Stimulated activated CD8-positive, alpha-beta memory T cell treated with anti-CD3 and anti-CD28 coated beads, Interleukin-12 subunit alpha, Interleukin-12 subunit beta, amount 100 ng/mL, for 4 hours (primary cell): ENCODE data around the gene CPXM1.

ENCODE experiments used
- DNase-seq: peaks from one replicate; pipeline ENCODE4 v3.0.0-alpha.2; 2020; ENCODE audit warnings: low read depth

CPXM1 gene

DNA sequence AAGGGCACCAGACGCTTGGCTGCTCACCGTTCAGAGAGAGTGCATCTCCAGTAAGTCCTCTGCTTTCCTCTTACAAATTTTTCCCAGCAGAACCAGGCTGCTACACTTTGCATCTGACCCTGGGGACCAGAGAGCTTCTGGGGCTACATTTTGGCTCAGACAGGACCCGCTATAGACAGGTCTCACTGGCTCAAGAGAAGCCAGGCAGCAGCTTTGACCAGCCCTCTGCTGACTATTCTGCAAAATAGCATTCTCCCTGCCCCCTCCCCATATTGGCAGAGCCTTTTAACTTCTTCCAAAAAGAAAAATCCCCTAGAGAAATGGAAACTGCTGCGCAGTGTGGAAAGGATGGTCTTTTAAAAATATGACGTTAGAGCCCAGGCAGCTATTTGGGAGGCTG lies 37.2 kb downstream of the CPXM1 start:
- no peak for DNase-seq

DNA sequence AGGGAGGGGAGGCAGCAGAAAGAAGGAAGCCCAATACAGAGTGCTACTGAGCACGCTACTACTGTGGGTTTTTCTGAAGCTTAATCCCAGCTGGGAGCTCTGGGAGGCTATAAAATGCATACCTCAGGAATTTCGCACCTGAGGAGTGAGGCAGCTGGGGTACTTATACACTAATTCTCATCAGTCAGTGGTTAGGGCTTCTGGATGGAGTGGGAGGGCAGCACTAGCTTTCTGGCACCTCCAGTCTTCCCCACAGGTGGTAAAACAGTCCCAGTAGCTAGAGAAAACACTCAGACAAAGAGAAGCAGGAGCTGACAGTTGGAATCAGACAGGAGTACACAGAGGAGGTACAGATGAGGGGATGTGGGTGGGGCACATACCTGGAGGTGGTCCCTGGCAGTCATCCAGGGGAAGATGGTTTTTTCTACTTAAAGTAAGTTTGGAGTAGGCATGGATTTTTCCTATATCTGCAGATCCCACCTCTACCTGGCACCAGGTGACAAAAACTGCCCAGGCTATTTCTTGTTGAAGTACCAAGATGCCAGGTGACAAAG lies 37.8 kb downstream of the CPXM1 start:
- no peak for DNase-seq

DNA sequence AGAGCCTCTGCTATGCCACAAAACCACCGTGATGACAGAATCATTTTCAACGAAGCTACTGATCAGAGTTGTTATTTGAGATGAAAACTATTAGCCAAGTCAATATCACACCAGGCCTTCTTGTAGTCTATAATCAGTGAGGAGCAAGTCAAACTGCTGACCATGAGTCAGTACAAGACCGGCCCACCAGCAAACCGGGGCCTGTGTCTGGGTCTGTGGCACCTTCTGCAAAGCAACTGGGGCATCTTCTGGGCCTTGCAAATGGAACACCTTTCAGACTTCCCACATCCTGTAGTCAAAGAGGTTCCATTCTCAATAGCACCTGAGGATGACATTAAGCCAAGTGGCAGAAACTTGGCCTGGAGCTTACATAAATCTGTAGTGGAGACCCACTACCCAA lies 38.5 kb downstream of the CPXM1 start:
- no peak for DNase-seq

DNA sequence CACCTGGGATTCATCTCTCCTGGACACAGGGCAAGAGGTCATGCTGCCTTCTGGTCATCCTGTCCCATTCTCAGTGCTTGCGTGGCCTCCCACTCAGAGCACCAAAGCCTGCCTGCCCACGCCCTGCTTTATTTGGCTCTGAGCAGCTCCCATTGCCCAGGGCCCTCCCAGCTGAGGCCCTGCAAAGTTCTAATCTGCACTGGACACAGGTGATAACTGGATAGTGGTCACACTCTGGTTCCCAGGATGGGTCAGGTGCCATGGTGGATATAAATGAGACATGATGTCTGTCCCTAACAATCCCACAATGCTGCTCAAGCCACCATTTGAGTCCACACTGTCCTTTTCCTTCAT lies 39.5 kb downstream of the CPXM1 start:
- DNase-seq, result no peak

DNA sequence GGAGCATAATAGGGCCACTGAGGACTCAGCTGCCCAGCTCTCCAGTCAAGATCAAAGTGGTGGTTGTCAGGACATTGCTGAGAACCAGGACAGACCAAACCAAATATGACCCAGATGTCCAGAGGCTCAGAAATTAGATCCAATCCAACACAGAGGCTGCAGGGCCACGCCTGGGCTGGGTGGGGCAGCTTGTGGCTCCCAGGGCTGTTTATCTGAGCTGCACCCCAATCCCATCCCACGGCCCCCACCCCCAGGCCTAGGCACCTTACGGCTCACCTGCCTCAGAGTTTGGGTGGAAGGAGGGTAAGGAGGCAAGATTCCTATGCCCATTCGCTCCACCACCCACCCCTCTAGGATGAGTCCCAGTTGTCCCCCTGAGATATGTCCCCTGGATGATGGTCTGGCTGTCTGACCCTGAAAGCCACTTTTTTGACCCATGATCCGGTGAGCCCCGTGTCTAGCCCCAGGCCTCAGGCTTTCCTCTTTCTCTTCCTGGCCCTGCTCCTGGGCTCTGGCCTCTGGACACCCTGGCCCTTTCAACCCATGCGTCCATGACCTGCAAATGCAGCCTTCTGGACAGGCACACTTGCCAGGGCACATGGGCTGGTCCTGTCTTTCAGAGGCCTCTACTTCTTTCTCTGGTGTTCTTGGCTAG lies 40.0 kb downstream of the CPXM1 start:
- DNase-seq, result no peak

DNA sequence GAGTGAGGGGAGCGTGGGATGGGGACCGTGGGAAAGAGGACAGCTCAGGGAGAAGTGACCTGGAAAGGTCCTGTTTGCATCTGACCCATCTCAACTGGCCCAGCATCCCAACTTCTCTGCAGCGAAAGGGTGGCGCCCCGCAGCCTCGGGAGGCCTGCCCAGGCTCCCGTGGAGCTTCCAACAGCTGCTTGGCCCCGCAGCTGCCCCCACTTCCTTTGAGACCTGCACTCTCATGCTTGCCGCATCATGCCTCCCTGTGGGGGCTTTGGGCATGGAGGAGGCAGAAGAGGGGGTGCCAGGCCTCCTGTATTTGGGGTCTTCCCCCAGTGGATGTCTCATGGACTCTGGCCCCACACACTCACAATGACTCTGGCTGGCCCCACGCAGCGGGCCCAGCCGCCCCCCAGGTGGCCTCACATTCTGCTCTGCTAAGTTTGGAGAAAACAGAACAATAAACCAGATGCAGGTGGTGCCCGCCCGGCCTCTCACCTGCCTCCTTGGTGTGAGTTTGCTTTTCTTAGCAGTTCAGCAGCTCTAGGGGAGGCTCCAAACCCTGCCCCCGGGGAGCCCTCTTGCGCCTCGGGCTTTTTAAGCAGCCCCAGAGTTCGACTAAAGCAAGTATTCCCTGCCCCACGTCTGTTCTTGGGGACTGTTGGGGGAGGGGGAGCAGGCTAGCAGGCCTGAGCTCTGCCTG lies 40.7 kb downstream of the CPXM1 start:
- no peak for DNase-seq

DNA sequence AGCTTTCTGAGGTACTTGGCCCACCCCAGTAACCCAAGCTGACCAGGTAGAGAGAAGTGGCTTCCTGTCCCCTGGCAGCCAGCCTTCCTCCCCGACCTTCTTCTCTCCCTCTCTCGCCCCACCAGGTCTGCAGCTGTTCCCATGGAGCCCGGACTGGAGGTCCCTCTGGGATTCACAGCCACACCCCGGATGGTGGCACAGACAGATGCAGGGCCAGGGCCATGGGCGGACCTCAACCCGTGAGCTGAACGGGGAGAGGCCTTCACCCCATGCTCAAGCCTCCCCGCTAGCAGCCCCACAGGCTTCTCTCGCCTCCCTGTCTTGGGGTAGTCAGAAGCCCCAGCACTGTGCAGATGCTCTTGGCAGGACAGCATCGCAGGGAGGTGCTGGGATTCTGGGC lies 41.3 kb downstream of the CPXM1 start:
- no peak for DNase-seq

DNA sequence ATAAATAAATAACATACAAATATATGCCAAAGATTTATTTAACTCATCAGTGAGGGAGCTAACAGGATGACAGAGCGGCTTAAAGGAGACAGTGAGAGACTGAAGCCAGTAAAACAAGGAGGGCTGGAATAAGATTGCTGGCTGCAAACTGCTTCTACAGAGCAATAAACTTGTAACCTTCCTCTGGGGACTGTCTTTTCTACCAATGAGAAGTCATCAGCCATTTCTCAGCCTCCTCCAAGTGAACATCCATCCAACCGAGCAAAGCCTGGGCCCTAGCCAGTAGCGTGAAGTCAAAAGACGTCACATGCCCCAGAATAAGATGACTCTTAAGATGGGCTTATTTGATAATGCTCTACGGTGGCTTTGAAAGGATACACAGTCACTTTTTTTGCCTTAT lies 42.5 kb downstream of the CPXM1 start:
- DNase-seq, result no peak

DNA sequence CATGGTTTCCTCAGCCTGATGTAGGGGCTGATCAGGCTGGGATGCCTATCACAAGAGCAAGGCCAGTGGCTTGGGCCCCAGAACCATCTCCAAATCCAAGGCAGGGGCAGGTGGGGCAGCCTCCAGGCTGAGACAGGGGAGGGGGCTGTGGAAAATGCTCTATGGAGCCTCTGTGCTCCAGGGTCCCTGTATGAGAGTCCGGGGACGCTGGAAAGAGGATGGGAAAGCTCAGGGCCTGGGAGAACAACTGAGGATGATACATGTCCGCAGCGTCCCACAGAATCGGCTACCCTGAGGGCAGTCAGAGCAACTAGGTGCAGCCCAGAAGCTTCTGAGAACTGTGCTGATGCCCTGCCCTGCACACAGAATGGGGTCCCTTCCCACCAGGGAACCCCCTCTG lies 43.4 kb downstream of the CPXM1 start:
- DNase-seq, result no peak

DNA sequence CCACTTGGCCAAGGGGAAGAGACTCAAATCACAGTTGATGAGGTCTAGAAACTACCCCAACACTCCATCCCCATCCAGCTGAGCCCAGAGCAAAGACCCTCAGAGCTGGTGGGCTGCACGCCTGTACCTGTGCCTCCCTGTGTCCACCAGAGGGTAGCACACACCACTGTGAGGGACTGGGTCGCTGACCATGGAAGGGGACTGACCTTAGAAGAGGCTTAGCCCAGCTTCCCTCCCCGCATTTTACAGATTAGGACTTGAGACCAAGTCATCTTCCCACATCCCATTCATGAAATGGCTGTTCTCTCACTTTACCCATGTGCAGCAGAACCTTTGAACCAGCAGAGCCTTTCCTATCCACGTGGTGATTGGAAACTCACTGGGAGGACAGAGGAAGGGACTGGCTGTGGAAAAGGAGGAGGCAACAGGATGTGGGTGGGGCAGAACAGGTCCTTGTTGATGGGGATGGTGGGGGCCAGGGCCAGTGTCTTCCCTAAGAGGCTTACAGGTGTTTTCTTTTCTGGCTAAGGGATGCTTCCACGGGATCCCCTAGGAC lies 44.3 kb downstream of the CPXM1 start:
- DNase-seq, result no peak

DNA sequence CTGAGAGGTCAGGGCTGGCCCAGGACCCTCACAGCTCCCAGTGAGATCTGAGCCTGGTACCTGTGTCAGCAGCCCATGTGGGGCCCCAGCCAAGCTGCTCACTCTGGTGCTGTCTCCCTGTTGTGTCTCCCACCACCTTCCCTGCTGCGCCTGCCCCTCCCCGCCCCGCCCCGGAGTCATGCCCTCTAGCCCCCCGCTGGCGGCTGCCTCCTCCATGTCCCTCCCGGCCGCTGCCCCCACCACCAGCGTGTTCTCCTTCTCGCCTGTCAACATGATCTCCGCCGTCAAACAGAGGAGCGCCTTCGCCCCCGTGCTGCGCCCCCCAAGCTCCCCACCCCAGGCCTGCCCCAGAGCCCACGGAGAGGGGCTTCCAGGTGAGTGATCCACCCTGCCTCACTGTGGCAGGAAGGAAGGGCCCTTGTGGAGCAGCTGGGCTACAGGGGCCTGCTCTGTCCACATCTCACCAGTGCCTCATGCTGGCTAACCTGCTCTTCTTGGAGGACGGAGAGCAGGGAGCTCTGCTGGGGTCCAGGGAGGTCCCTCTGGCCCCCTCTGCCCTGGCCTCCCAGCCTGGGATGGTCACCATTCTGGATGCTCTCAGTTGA lies 44.9 kb downstream of the CPXM1 start:
- DNase-seq, result no peak

DNA sequence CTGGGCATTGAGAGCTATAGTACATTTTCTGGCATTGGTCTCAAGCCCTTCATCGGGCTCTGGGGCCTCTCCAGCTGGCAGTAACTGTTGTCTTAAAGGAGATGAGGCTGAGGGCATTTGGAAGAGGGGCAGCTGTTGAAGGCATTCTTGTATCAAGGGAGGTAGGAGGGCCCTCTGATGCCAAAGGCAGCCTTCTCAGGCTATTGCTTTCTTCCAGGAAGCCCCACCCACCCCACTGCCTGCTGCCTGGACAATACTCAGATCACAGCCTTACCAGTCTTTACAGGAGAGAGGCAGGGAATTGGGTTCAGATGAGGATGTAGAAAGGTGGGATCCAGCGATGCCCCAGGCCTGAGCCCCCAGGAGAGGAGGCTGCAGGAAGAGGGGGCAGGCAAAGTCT lies 46.0 kb downstream of the CPXM1 start:
- DNase-seq, result no peak

DNA sequence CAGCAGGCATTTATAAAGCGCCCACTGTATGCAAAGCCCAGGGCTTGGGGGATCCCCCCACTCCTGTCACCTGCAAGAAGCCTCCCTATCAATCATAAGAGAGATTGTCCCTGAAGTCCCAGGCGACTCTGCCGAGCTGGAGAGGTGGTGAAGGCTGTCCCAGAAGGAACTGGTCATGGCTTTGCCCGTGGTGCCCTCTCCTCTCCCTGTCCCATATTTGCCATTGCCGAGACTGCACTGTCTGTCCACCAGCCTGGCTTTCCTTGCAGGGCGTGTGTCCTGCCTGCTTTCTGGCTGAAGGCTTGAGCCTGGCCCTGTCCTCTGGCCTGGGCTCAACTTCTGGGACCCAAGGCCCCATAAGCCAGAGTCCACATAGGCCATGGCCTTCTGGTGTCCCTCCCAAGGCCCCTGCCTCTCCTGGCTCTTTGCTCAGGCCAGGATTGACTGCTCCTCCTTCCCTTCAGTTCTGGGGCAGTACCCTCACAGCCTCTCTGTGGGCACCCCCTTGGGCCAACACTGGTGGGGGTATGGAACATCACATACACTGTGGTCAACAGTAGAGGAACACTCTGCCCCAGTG lies 46.9 kb downstream of the CPXM1 start:
- no peak for DNase-seq

DNA sequence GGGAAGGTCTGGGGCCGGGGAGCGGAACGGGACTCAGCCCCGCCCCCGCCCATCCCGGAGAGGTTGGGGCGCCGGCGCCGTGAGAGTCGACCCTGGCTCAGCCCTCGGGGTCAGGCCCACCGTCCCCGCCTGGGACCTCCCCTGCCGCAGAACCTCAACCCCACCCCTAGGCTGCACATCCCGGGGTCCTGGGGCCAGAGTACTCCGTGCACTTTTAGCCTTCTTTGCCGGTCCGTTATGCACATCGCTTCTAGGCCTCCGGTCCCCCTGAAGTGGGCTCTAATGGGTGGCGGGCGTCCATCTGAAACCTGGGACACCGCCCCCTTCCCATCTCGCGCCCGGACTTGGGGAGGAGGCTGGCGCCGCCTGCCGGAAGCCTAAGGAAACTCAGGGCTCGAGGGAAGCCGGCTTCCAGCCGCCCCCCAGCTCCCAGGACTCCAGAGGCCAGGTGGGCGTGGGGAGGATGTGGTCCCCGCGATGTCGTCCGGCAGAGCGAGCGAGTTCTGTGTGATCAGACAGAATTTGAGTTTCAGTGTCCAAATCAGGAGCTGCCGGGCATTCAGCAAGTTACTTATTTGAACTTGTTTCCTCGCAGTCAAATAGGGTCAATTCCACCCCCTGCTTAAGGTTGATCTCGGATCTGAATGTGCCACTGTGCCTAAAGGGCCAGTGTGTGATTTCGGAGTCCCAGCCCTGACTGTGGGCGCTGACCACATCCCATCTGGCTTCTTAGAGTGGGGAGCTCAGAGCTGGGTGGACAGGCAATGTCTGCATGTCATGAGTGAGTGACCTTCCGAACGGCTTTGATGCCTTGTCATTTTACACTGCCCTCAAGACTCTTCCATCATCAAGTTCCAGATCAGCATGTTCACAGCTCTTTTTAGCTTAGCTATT lies 47.6 kb downstream of the CPXM1 start:
- no peak for DNase-seq

DNA sequence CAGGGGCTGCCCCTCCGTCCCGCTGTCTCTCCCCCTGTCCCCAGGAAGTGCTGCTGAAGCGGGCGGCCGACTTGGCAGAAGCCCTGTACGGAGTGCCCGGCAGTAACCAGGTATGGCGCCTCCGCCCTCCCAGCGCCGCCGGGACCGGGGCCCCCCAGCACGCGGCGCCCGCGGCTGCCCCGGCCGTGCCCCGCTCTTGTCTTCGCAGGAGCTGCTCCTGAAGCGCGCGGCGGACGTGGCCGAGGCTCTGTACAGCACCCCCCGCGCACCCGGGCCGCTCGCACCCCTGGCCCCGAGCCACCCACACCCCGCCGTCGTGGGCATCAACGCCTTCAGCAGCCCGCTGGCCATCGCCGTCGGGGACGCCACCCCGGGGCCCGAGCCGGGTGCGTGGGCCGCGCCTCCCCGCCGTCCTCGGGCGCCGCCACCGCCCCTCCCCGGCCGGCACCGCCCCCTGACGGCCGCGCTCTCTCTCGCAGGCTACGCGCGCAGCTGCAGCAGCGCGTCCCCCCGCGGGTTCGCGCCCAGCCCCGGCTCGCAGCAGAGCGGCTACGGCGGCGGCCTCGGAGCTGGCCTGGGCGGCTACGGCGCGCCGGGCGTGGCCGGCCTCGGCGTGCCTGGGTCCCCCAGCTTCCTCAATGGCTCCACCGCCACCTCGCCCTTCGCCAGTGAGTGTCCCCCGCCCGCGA lies 48.4 kb downstream of the CPXM1 start:
- peak; percentile 40 for DNase-seq

DNA sequence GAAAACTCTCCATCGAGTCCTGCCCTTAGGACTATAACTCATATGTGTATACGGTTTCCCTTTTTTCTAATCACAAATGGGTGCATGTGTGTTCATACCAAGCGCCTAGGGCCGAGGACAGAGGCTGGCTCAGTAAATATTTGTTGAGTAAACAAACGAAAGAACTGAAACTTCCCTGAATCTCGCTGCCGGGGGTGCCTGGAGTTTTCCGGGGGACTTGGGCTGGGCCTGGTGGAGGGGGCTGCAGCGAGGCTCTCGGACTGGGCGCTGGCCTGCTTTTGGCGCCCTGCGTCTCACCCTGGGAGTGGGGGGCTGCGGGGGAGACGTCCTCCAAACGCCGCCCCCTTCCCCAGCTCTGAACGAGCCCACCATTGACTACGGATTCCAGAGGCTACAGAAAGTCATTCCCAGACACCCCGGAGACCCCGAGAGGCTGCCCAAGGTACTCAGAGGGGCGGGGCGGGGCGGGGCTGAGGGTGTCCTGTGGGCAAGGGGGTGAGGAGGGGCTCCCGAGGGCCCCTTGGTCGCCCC lies 49.0 kb downstream of the CPXM1 start:
- no peak for DNase-seq

DNA sequence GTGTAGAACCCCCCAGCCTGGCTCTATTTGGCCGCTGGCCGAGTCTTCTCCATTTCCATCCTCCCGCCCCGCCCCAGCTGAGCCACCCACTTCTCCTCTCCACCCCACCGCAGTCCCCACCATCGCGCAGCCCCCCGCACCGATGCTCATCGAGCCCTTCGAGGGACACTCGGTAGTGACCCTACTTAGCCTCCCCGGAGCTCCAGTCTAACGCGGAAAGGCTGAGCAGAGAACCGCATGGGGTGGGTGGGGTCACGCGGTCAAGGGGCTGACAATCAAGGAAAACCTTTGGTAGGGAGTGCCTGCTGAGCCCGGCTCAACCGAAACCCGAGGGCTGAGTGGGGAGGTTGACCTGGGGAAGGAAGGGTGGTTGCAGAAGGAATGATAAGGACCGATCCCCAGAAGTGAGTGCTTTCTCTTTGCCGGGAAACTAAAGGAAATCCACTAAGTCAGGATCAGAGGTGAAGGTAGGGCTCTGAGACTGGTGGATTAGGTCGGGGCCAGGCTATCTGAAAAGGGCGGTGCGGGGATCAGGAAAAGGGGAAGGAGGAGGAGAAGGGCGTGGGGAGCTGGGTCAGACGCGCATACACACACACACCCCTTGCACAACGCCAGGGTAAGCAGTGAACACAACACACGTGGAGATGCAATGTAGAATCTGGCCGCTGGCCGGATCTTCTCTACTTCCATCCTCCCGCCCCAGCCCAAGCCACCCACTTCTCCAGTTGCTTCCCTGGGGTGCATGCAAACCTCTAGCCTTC lies 49.8 kb downstream of the CPXM1 start:
- no peak for DNase-seq

DNA sequence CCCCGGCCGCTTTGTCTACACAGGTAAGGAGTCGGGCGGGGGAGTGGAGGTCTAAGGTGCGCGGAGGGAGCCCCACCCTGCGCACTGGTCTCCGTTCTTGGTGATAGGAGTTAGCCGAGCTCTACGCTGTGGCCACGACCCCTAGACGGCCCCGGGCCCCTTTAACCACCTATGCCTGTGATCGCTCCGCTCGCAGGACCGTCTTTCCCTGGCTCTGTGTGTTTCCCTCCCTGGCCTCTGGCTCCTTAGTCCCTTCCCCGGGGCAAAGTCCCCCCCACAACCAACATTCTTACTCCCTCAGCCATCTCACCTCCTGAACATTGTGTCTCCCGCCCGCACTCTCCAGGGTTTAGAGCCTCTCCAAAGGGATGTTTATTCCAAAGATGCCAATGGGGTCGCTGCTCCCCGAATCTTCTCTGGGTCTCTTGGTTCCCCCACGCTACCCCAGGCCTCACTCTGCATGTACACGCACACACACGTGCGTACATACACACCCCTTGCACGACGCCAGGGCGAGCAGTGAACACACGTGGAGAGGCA lies 50.4 kb downstream of the CPXM1 start:
- no peak for DNase-seq

DNA sequence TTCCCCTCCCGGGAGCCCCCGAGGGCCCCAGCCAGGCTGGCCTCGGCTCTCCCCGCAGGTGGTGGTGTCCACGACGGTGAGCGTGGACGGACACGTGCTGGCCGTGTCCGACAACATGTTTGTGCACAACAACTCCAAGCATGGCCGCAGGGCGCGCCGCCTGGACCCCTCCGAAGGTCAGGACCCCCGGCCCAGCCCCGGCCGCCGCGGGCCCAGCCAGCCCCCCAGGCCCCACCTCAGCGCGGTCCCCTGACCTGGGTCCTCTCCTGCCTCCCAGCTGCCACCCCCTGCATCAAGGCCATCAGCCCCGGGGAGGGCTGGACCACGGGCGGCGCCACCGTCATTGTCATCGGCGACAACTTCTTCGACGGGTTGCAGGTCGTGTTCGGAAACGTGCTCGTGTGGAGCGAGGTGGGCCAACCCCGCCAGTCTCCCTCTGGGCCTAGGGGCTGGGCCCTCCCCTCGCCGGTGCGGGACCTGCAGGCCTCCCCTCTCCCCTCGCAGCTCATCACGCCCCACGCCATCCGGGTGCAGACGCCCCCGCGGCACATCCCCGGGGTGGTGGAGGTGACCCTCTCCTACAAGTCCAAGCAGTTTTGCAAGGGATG lies 51.0 kb downstream of the CPXM1 start:
- DNase-seq, result no peak
